WERI-Rb-1 (cell line): ENCODE measurements around the gene OR13H1.

ENCODE experiments used
- DNase-seq: peaks from one replicate; pipeline ENCODE4 v3.0.0-alpha.2; 2020
- H3K27ac ChIP-seq: fragments of 250-450 bp; sonication (Bioruptor Pico); 2 replicates; pipeline ENCODE4 v1.5.1; 2020; ENCODE audit warnings: mild to moderate bottlenecking, moderate library complexity
- H3K27me3 ChIP-seq: fragments of 250-450 bp; sonication (Bioruptor Pico); 2 replicates; pipeline ENCODE4 v1.5.1; 2021; ENCODE audit warnings: mild to moderate bottlenecking, low read depth, moderate library complexity; ENCODE audit not compliant: insufficient read depth, severe bottlenecking
- H3K36me3 ChIP-seq: fragments of 250-450 bp; sonication (Bioruptor Pico); 2 replicates; pipeline ENCODE4 v1.5.1; 2020; ENCODE audit warnings: mild to moderate bottlenecking, moderate library complexity
- H3K4me3 ChIP-seq: 2 replicates; pipeline ENCODE4 v1.5.1; 2011; ENCODE audit warnings: low read depth, mild to moderate bottlenecking, control low read depth, low read length
- H3K9me3 ChIP-seq: fragments of 250-450 bp; sonication (Bioruptor Pico); 2 replicates; pipeline ENCODE4 v1.5.1; 2021; ENCODE audit warnings: mild to moderate bottlenecking, moderate library complexity; ENCODE audit not compliant: severe bottlenecking
- TF ChIP-seq, protein P1 (sequence below): IDR thresholded peaks from 2 replicates; pipeline ENCODE4 v1.5.1; 2011; ENCODE audit warnings: low read depth, mild to moderate bottlenecking, control low read depth, inconsistent platforms, low read length

The OR13H1 gene

DNA sequence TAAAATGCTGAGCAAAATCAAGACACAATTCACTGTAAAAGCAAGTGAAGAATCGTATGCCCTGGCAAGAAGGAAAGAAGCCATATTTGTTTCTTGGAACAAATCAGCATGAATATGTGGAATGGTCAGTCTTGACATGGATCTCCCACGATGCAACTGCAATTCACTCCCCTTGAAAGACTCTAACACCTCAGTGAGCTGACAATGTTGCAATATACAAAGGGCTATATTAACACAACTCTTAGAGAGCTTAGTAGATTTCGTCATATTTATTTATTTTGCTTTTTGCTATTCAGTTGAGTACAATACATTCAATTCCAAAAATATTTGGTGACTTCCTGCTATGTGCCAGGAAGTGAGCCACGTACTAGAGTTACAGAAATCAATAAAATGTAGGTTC is 14.7 kb downstream of the OR13H1 start:
- H3K27ac ChIP-seq, result no peak overlapping the region
- H3K27me3 ChIP-seq, result peaks cover 17% of the 10 kb centered on the region
- no peak for DNase-seq
- H3K4me3 ChIP-seq, result no peak overlapping the region
- TF ChIP-seq, protein P1, sequence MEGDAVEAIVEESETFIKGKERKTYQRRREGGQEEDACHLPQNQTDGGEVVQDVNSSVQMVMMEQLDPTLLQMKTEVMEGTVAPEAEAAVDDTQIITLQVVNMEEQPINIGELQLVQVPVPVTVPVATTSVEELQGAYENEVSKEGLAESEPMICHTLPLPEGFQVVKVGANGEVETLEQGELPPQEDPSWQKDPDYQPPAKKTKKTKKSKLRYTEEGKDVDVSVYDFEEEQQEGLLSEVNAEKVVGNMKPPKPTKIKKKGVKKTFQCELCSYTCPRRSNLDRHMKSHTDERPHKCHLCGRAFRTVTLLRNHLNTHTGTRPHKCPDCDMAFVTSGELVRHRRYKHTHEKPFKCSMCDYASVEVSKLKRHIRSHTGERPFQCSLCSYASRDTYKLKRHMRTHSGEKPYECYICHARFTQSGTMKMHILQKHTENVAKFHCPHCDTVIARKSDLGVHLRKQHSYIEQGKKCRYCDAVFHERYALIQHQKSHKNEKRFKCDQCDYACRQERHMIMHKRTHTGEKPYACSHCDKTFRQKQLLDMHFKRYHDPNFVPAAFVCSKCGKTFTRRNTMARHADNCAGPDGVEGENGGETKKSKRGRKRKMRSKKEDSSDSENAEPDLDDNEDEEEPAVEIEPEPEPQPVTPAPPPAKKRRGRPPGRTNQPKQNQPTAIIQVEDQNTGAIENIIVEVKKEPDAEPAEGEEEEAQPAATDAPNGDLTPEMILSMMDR, result no peak
- no peaks in the 10 kb centered on the region for H3K36me3 ChIP-seq
- no peaks in the 10 kb centered on the region for H3K9me3 ChIP-seq

DNA sequence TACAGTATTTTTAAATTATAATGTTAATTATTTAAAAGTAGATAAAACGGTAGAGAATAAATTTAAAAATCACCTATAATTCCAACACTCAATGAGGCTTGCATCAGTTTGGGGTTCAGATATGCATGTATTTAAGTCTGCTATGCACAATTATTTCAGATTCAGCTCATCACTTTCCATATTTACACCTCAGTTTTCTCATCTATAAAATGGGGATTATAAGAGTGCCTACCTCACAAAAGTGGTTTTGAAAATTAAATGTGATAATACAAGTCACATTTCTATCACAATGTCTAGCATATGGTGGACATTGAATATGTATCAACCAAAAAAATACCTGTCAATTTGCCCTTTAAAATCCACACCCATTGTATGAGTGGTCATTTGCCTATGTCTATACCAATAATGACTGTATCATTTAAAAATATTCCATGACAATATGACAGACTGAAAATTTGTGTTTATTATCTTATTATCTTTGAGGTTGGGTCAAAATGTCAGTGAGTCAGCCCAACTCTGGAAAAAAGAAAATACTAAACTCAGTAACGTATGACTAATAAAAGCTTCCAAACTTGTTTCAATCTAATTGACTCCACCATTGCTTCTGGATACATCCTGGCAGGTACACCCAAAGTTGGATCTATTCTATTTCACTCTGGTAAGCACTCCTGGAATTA is 20.8 kb downstream of the OR13H1 start:
- TF ChIP-seq, protein P1, result no peak

DNA sequence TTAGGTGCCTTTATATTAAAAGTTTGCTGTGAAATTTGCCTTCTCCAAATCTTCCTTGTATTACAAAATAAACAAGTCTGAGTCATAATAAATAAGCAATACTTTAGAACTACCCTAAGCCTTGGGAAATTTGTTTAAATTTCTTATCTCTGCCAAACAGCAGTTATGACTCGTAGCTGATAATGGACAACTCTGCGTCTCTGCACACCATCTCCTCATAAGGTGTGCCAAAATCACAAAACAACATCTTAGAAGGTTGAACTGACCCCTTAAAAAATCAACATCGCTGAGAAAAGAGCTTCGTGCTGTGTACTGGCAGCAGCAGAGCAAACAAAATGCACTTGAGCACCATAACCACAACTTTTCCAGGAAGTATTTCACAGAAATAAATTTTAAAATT is 22.0 kb downstream of the OR13H1 start:
- no peaks in the 10 kb centered on the region for H3K9me3 ChIP-seq
- TF ChIP-seq, protein P1, result no peak
- peaks cover 19% of the 10 kb centered on the region for H3K27me3 ChIP-seq
- no peaks in the 10 kb centered on the region for H3K36me3 ChIP-seq
- H3K4me3 ChIP-seq, result no peak overlapping the region
- DNase-seq, result no peak
- H3K27ac ChIP-seq, result no peak overlapping the region

More for the DNA sequence above, 20.8 kb downstream of the OR13H1 start:
- H3K27ac ChIP-seq, result no peak overlapping the region
- no peaks in the 10 kb centered on the region for H3K9me3 ChIP-seq
- DNase-seq, result no peak
- H3K36me3 ChIP-seq, result no peaks in the 10 kb centered on the region
- no peak overlapping the region for H3K4me3 ChIP-seq
- H3K27me3 ChIP-seq, result peaks cover 19% of the 10 kb centered on the region

DNA sequence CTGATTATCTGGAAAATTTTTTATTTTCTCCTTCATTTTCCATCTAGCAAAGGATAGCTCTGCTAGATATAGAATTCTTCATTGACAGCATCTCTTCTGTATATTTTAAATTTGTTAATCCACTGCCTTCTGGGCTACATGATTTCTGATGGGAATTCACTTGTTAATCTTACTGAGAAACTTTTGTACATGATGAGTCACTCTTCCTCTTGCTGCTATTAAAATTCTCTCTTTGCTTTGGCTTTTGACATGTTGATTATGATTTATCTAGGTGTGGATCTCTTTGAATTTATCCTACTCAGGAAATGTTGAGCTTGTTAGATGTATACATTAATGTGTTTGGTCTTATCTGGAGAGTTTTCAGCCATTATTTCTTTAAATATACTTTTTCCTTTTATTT is 27.5 kb downstream of the OR13H1 start:
- Histone ChIP-seq H3K4me3 (no peak overlapping the region), H3K27ac (no peak overlapping the region), H3K27me3 (peaks cover 13% of the 10 kb centered on the region), H3K36me3 (no peaks in the 10 kb centered on the region), H3K9me3 (no peaks in the 10 kb centered on the region)
- no peak for DNase-seq
- TF ChIP-seq, protein P1, result no peak

DNA sequence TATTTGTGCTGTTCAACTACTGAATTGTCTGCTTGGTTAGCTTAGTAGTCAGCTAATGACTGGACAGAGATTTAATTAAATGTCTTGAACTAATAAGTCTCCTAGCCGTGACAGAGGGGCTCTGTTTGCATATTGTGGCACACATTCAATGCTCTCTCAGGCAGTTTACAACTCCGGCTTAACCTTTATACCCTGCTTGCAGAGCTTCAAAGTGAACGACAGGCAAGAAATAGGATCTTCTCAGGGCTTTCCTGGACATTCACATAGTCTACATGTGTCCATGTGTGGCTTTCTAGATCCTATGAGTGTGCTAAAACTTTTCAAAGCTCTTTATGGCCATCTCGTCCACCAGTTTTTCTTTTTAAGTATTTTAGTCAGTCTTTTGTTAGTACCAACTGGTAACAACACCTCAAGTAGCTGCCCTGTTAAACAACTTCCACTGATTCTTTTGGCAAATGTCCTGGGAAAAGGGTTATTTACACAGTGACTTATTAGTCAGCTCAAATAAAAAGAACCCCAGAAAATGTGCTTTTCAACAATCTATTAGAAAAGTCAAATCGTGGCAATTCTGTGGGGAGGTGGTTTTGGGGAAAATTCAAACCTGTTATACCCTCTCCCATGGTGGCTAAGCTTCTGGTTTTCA is 28.6 kb downstream of the OR13H1 start:
- H3K36me3 ChIP-seq, result no peaks in the 10 kb centered on the region
- TF ChIP-seq, protein P1, result no peak
- H3K27ac ChIP-seq, result no peak overlapping the region
- no peak overlapping the region for H3K4me3 ChIP-seq
- peaks cover 17% of the 10 kb centered on the region for H3K27me3 ChIP-seq
- H3K9me3 ChIP-seq, result no peaks in the 10 kb centered on the region
- DNase-seq, result no peak
